ENCODE results near the gene SPACA9. TPM values are rescaled to one million over a fixed set of nuclear protein-coding genes. Genes with fewer than 3 reads are reported as not detected.

The SPACA9 gene
- total and polyA plus RNA-seq, 2 experiments from 2014 or later: 1.1 to 1.5 TPM

- ATAC-seq (no peak), DNase-seq (ENCODE audit: low spot score) (no peak)
- no peaks in the 10 kb centered on the region for H3K9me2 ChIP-seq (ENCODE audit: insufficient read depth)
- no peaks in the 10 kb centered on the region for H3K9me3 Mint-ChIP-seq
- TF ChIP-seq JUNB (IDR thresholded peaks at IDR 0.05; ENCODE audit: unreplicated experiment): no peak
- no peak for TF ChIP-seq CTCF (conservative IDR thresholded peaks at IDR 0.05; ENCODE audit: low read depth in 2 of 2)
- TF ChIP-seq ZNF462 (CRISPR knock-in tag; IDR thresholded peaks at IDR 0.05): no peak
- no peak for TF ChIP-seq EZH2phosphoT487 (IDR thresholded peaks at IDR 0.05; ENCODE audit: unreplicated experiment)
- no peak for TF ChIP-seq EZH2 (IDR thresholded peaks at IDR 0.05; ENCODE audit: low read depth, unreplicated experiment)
- TF ChIP-seq STAT1 (IDR thresholded peaks at IDR 0.05; ENCODE audit: unreplicated experiment): no peak
- TF ChIP-seq POLR2AphosphoS5 (IDR thresholded peaks at IDR 0.05; ENCODE audit: low read depth): no peak
- no peak for TF ChIP-seq CREB1 (CRISPR knock-in tag; IDR thresholded peaks at IDR 0.05; ENCODE audit: low read depth)
- no peak for TF ChIP-seq NANOG (IDR thresholded peaks at IDR 0.05; ENCODE audit: borderline replicate concordance)
- TF ChIP-seq ZNF114 (CRISPR knock-in tag; IDR thresholded peaks at IDR 0.05): no peak
- TF ChIP-seq ZNF331 (CRISPR knock-in tag; IDR thresholded peaks at IDR 0.05; ENCODE audit: low read depth): no peak
- no peak for TF ChIP-seq ETS1 (IDR thresholded peaks at IDR 0.05)
- TF ChIP-seq REST (IDR thresholded peaks at IDR 0.05; ENCODE audit: unreplicated experiment): no peak
- H3K4me3 ChIP-seq: no peak overlapping the region
- H3K36me3 ChIP-seq (ENCODE audit: insufficient read depth): no peaks in the 10 kb centered on the region
- no peaks in the 10 kb centered on the region for H3K79me2 ChIP-seq (replicated peaks; ENCODE audit: insufficient read depth)
- H3K4me2 ChIP-seq: no peak overlapping the region
- H3K4me1 ChIP-seq (ENCODE audit: insufficient read depth): no peaks in the 10 kb centered on the region
- H3K4me1 Mint-ChIP-seq: peaks cover 4% of the 10 kb centered on the region; the same call in 2 of the 3 replicates
- H3K27me3 Mint-ChIP-seq (ENCODE audit: insufficient read depth, low read depth, poor library complexity): no peaks in the 10 kb centered on the region
- H3K27me3 ChIP-seq (ENCODE audit: insufficient read depth): no peaks in the 10 kb centered on the region
- no peaks in the 10 kb centered on the region for H3F3A ChIP-seq (replicated peaks; ENCODE audit: low read depth)
- no peak overlapping the region for H2AFZ ChIP-seq
- H3K4me3 Mint-ChIP-seq: no peak overlapping the region
- no peaks in the 10 kb centered on the region for H3K36me3 Mint-ChIP-seq (ENCODE audit: low read depth)
- H3K27ac ChIP-seq (ENCODE audit: low read depth): no peak overlapping the region
- no peaks in the 10 kb centered on the region for H4K20me1 ChIP-seq (replicated peaks; ENCODE audit: insufficient read depth)
- H3K27ac Mint-ChIP-seq: no peak overlapping the region
Measured at GRCh38 chr9:132832171-132832881, 46.4 kb upstream of the SPACA9 start.

All from GM23338 (cell line).